Measurements from ENCODE around the gene ASB15.

The ASB15 gene

GRCh38 chr7:123666492-123666891 is 64.9 kb downstream of the ASB15 start:
- TF ChIP-seq, protein P1, sequence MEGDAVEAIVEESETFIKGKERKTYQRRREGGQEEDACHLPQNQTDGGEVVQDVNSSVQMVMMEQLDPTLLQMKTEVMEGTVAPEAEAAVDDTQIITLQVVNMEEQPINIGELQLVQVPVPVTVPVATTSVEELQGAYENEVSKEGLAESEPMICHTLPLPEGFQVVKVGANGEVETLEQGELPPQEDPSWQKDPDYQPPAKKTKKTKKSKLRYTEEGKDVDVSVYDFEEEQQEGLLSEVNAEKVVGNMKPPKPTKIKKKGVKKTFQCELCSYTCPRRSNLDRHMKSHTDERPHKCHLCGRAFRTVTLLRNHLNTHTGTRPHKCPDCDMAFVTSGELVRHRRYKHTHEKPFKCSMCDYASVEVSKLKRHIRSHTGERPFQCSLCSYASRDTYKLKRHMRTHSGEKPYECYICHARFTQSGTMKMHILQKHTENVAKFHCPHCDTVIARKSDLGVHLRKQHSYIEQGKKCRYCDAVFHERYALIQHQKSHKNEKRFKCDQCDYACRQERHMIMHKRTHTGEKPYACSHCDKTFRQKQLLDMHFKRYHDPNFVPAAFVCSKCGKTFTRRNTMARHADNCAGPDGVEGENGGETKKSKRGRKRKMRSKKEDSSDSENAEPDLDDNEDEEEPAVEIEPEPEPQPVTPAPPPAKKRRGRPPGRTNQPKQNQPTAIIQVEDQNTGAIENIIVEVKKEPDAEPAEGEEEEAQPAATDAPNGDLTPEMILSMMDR (IDR thresholded peaks at IDR 0.05; ENCODE audit: borderline replicate concordance, insufficient read depth, low read depth, low read length): no peak
- no peak overlapping the region for H3K4me3 ChIP-seq (ENCODE audit: low read depth, low read length)

DNA sequence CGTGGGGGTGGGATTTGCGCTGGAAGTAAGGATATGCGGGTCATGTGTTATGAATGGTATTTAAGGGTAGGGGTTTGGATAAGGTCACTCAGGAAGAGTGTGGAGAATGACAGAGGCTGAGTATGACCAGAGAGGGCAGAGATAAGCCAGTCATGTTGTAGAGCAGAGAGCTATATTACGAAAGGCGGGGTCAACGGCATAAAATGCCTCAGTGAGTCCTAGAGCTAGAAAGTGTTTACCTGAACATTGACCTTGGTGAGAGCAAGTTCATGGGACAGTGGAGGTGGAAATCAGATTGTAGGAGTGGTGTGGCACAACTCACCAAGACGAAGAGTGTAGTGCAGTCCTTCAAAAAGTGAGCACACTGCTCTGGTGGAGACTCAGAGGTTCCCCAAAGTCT is 67.9 kb downstream of the ASB15 start:
- TF ChIP-seq, protein P1 (IDR thresholded peaks at IDR 0.05; ENCODE audit: borderline replicate concordance, insufficient read depth, low read depth, low read length): no peak

GRCh38 chr7:123673137-123673732 is 71.6 kb downstream of the ASB15 start:
- no peak overlapping the region for H3K4me3 ChIP-seq (ENCODE audit: low read depth, low read length)
- TF ChIP-seq, protein P1 (IDR thresholded peaks at IDR 0.05; ENCODE audit: borderline replicate concordance, insufficient read depth, low read depth, low read length): no peak

More for the DNA sequence above, 67.9 kb downstream of the ASB15 start:
- no peak overlapping the region for H3K4me3 ChIP-seq (ENCODE audit: low read depth, low read length)

GRCh38 chr7:123673752-123674398 is 72.3 kb downstream of the ASB15 start:
- no peak overlapping the region for H3K4me3 ChIP-seq (ENCODE audit: low read depth, low read length)
- TF ChIP-seq, protein P1 (IDR thresholded peaks at IDR 0.05; ENCODE audit: borderline replicate concordance, insufficient read depth, low read depth, low read length): no peak

DNA sequence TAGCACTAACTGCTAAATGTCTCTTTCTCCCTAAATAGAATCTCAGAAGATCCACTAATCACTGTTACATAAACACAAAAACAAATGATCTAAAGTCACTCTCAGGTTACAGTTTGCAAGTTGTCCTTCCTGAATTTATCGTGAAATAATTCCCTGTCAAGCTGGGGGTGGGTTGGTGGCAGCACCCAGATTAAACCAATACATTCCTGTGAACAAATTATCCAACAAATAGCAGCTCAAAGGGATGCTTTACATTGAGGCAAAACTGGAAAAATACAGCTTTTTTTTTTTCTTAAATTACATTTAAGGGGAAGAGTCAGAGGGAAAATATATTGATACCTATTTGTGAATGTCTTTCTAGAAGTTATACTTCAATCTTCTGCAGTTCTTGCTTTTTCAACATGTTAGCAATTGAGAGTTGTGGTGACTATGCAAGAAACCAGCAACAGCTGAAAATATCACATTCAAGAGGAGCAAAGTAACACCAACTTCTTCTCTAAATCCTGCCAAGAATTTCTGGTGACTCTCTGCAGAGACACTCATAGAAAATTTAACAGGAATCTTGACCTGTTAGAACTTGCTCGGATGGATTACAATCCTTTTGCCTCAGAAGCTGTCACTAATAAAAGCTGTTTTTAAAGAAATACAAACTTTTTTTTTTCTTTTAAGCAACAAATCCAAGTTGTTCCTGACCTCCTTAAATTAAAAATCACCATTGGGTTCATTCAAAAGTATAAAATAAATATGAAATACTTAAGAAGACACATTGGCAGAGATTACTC is 73.0 kb downstream of the ASB15 start:
- no peak overlapping the region for H3K4me3 ChIP-seq (ENCODE audit: low read depth, low read length)

DNA sequence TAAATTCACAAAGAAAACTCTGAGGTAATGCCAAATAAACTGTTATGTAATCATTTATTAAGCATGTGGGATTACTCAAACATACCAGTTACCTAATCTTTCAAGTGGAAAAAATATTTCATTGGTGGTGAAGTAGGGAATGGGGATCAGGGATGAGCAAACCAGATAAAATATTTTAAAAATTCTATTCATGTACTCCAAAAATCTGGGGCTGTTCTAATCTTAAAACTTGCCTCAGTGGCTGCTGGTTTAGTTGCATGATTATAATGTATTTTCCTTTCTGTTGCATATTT is 73.5 kb downstream of the ASB15 start:
- no peak overlapping the region for H3K4me3 ChIP-seq (ENCODE audit: low read depth, low read length)
- TF ChIP-seq, protein P1 (IDR thresholded peaks at IDR 0.05; ENCODE audit: borderline replicate concordance, insufficient read depth, low read depth, low read length): no peak

More for the DNA sequence above, 73.0 kb downstream of the ASB15 start:
- TF ChIP-seq, protein P1 (IDR thresholded peaks at IDR 0.05; ENCODE audit: borderline replicate concordance, insufficient read depth, low read depth, low read length): no peak

Data from GM12875 (cell line).